Measurements from ENCODE around the gene CCDC9B.

The CCDC9B gene

DNA sequence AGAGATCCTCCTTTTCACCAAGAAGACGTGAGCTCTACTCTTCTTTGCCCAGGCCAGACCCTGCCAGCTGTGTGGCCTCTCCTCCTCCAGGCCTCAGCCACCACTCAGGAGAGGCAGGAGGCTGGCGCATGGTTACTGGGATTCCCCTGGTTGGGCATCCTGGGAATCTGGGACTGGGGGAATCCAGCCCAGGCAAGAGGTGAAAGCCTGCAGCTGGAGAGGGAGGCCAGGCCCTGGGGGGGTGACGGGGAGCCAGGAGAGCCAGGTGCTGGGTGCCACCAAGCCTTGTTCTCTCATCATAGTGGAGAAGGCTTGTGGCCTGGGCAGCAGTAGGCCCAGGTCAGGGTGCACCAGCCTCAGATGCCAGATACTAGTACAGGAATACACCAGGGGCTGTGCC is 6.2 kb downstream of the CCDC9B start:
- TF ChIP-seq L3MBTL2 (conservative IDR thresholded peaks at IDR 0.05) = no peak
- TF ChIP-seq FOXA1 (IDR thresholded peaks at IDR 0.05) = no peak
- ChIA-PET POLR2A (interaction anchor here (4.5 kb wide), 1 partner anchor 8 kb away, joined by 29 read pairs; no protein-coding TSS in a partner anchor), CTCF (interaction anchor here (1.1 to 4.3 kb wide), 2 partner anchors 11 to 12 kb away, joined by 3 to 24 read pairs; partner anchors contain the start of gene INAFM2)
- no peak for DNase-seq (ENCODE audit: extremely low spot score)

DNA sequence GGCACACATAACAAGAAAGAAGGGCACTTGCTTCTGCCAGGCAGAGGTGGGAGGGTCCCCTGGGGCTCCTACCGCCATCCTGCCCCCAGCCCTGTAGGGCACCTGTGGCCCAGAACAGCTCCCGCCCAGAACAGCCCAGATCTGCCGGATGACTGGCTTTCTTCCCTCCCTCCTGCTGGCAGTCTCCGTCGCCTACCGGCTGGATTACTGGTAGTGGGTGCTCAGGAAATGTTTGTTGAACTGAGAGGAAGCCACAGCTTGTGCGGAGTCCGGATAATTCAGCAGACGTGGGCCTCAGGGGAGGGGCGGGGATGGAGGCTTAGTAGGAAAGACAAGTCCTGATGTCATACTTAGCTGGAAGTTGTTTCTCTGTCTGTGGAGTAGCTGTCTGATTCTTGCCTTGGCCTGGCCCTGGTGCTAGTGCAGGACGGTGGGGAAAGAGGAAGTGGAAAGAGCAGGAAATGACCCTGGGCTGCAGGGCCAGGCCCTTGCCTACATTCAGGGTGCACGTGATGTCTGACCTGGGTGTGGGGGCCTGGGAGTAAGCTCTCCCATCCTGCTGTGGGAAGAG is 6.7 kb downstream of the CCDC9B start:
- TF ChIP-seq LEF1 (IDR thresholded peaks at IDR 0.05; ENCODE audit: borderline replicate concordance) (no peak), NFRKB (IDR thresholded peaks at IDR 0.05) (no peak), BHLHE40 (IDR thresholded peaks at IDR 0.05; ENCODE audit: borderline replicate concordance) (no peak), FOXK2 (IDR thresholded peaks at IDR 0.05) (no peak), ARNT (IDR thresholded peaks at IDR 0.05) (no peak), SP1 (IDR thresholded peaks at IDR 0.05) (no peak), CTBP1 (IDR thresholded peaks at IDR 0.05; ENCODE audit: borderline replicate concordance) (no peak), SUZ12 (IDR thresholded peaks at IDR 0.05) (no peak), HDGF (IDR thresholded peaks at IDR 0.05; ENCODE audit: borderline replicate concordance) (no peak), L3MBTL2 (conservative IDR thresholded peaks at IDR 0.05) (no peak), FOXA1 (IDR thresholded peaks at IDR 0.05) (no peak), ELF4 (IDR thresholded peaks at IDR 0.05) (no peak), TARDBP (IDR thresholded peaks at IDR 0.05) (no peak), ZNF384 (IDR thresholded peaks at IDR 0.05) (no peak), FOXM1 (IDR thresholded peaks at IDR 0.05; ENCODE audit: borderline replicate concordance) (no peak)
- TF ChIP-seq, protein P1, sequence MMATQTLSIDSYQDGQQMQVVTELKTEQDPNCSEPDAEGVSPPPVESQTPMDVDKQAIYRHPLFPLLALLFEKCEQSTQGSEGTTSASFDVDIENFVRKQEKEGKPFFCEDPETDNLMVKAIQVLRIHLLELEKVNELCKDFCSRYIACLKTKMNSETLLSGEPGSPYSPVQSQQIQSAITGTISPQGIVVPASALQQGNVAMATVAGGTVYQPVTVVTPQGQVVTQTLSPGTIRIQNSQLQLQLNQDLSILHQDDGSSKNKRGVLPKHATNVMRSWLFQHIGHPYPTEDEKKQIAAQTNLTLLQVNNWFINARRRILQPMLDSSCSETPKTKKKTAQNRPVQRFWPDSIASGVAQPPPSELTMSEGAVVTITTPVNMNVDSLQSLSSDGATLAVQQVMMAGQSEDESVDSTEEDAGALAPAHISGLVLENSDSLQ (IDR thresholded peaks at IDR 0.05) = no peak
- ChIA-PET POLR2A (interaction anchor here (4.5 kb wide), 1 partner anchor 7 kb away, joined by 29 read pairs; no protein-coding TSS in a partner anchor), CTCF (interaction anchor here (1.1 kb wide), 1 partner anchor 11 kb away, joined by 3 read pairs; no protein-coding TSS in a partner anchor)
- no peak for DNase-seq (ENCODE audit: extremely low spot score)

DNA sequence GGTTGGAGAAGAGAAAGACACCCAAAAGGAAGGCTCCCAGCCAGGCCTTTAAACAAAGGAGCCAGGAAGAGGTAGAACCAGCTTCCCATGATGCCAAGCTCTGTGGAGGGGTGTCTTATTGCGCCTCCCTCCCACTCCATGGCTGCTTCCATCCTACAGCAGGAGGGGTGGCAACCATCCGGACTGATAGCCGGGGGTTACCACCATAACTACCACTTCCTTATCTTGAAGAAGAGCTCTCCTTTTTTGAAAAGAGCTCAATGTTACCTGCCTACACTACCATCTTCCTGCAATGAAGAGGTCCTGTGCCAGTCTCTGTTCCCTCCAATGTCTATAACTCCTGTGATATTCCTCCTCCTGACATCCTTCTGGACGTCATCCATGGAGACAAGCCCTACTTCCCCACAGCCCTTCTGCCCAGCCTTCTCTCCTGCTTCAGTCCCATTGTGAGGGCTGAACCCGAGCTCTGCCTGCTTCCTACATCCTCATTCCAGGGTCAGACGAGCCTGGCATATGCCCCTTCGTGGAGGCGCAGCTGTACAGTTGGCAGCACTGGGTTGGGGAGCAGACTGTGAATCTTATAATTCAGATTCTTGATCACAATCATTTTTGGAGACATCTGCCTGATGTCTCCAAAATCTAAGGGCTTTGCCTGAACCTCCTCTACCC is 8.5 kb downstream of the CCDC9B start:
- TF ChIP-seq NFRKB (IDR thresholded peaks at IDR 0.05) (no peak), FOXA1 (IDR thresholded peaks at IDR 0.05) (no peak), HDGF (IDR thresholded peaks at IDR 0.05; ENCODE audit: borderline replicate concordance) (no peak), CTBP1 (IDR thresholded peaks at IDR 0.05; ENCODE audit: borderline replicate concordance) (no peak), BHLHE40 (IDR thresholded peaks at IDR 0.05; ENCODE audit: borderline replicate concordance) (no peak), SP1 (IDR thresholded peaks at IDR 0.05) (no peak)
- CTCF ChIA-PET = interaction anchor here (1.1 kb wide), 1 partner anchor 9 kb away, joined by 3 read pairs; no protein-coding TSS in a partner anchor
- POLR2A ChIA-PET = no interaction called here
- DNase-seq (ENCODE audit: extremely low spot score) = no peak

DNA sequence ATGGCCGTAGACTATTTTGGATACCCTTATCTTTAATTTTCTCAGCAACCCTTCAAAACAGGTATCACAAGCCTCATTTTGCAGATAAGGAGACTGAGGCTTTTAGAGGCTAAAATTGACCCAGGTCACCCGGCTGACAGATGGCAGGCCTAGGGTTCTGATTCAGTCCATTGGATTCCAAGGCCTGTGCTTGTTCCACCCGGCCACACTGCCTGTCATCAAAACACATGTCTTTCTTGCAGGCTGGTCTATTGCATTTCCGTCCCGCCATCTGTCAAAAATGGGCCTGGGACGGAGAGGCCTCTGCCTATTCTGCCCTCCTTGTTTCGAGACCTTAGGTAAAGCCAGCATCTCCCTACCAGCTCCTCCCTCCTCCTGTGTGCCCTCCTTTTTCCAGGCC is 9.1 kb downstream of the CCDC9B start:
- no peak for TF ChIP-seq ELF4 (IDR thresholded peaks at IDR 0.05)
- ChIA-PET CTCF (interaction anchor here (1.1 kb wide), 1 partner anchor 9 kb away, joined by 3 read pairs; no protein-coding TSS in a partner anchor), POLR2A (no interaction called here)
- DNase-seq (ENCODE audit: extremely low spot score) = no peak

DNA sequence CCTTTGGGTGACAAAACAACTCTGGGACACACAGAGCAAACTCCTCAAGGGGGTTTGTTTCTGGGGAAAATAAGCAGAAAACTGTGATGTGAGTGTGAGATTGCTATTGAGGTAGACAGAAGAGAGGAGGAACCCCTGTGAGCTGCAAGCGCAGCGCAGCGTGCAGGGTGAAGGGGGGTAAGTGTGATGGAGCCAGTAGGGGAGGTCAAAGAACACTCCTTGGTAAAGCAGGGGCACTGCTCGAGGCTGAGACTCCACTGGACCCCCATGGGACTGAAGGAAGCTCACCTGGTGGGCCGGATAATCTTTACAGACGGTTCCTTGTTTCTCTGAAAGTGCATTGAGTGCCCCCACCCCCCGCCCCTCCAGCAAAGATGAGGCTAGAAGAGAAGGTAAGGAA is 9.7 kb downstream of the CCDC9B start:
- ChIA-PET CTCF (interaction anchor here (1.1 kb wide), 1 partner anchor 8 kb away, joined by 3 read pairs; no protein-coding TSS in a partner anchor), POLR2A (no interaction called here)
- TF ChIP-seq HDGF (IDR thresholded peaks at IDR 0.05; ENCODE audit: borderline replicate concordance) = no peak
- no peak for TF ChIP-seq FOXA1 (IDR thresholded peaks at IDR 0.05)
- no peak for TF ChIP-seq L3MBTL2 (conservative IDR thresholded peaks at IDR 0.05)
- no peak for TF ChIP-seq ELF4 (IDR thresholded peaks at IDR 0.05)
- TF ChIP-seq ZNF384 (IDR thresholded peaks at IDR 0.05) = no peak
- TF ChIP-seq SUZ12 (IDR thresholded peaks at IDR 0.05) = no peak
- TF ChIP-seq, protein P1 (IDR thresholded peaks at IDR 0.05) = no peak
- TF ChIP-seq BHLHE40 (IDR thresholded peaks at IDR 0.05; ENCODE audit: borderline replicate concordance) = no peak
- TF ChIP-seq FOXK2 (IDR thresholded peaks at IDR 0.05) = no peak
- TF ChIP-seq CTBP1 (IDR thresholded peaks at IDR 0.05; ENCODE audit: borderline replicate concordance) = no peak
- no peak for TF ChIP-seq ARNT (IDR thresholded peaks at IDR 0.05)
- no peak for TF ChIP-seq FOXM1 (IDR thresholded peaks at IDR 0.05; ENCODE audit: borderline replicate concordance)
- no peak for TF ChIP-seq NFRKB (IDR thresholded peaks at IDR 0.05)
- TF ChIP-seq SP1 (IDR thresholded peaks at IDR 0.05) = no peak
- no peak for TF ChIP-seq LEF1 (IDR thresholded peaks at IDR 0.05; ENCODE audit: borderline replicate concordance)
- DNase-seq (ENCODE audit: extremely low spot score) = no peak

DNA sequence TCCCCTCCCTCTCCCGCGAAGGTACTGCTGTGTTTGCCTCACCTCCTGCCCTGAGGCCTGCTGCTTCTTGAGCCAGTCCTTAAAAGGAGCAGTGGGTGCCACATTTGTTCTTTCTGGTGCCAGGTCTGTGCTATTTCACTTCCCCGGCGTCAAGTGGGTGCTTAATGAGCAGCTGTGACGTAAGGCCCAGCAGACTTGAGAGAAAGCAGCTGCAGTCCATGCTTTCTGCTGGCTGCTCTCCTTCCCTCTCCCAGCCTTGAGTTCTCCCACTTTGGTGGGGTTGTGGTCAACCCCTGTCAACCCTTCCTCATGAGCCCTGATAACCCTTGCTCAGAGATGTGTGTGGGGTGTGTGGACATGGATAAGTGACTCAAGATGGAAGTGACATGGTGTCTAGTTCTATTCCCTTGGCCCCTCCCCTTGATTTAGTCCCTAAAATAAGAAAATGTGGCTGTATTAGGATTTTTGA is 10.3 kb downstream of the CCDC9B start:
- CTCF ChIA-PET = no interaction called here
- DNase-seq (ENCODE audit: extremely low spot score) = no peak
- POLR2A ChIA-PET = no interaction called here
- TF ChIP-seq BHLHE40 (IDR thresholded peaks at IDR 0.05; ENCODE audit: borderline replicate concordance) (no peak), SUZ12 (IDR thresholded peaks at IDR 0.05) (no peak), L3MBTL2 (conservative IDR thresholded peaks at IDR 0.05) (no peak), ZNF384 (IDR thresholded peaks at IDR 0.05) (no peak), ARNT (IDR thresholded peaks at IDR 0.05) (no peak), CTBP1 (IDR thresholded peaks at IDR 0.05; ENCODE audit: borderline replicate concordance) (no peak), HDGF (IDR thresholded peaks at IDR 0.05; ENCODE audit: borderline replicate concordance) (no peak), SP1 (IDR thresholded peaks at IDR 0.05) (no peak), FOXM1 (IDR thresholded peaks at IDR 0.05; ENCODE audit: borderline replicate concordance) (no peak), LEF1 (IDR thresholded peaks at IDR 0.05; ENCODE audit: borderline replicate concordance) (no peak), NFRKB (IDR thresholded peaks at IDR 0.05) (no peak), TARDBP (IDR thresholded peaks at IDR 0.05) (no peak), FOXA1 (IDR thresholded peaks at IDR 0.05) (no peak), FOXK2 (IDR thresholded peaks at IDR 0.05) (no peak), ELF4 (IDR thresholded peaks at IDR 0.05) (no peak)
- TF ChIP-seq, protein P1 (IDR thresholded peaks at IDR 0.05) = no peak

Data from HEK293T (cell line).